Hematopoietic multipotent progenitor cell treated with erythropoietin and hydrocortisone succinate and interleukin-3 and kit ligand, for 4 days (in vitro differentiated cells): Measurements from ENCODE around the gene AMZ1.
"Not testable (repeated sequence)": the region's sequence is repeated elsewhere in the genome, so short reads cannot be mapped to it uniquely, and the experiment has no call there.

ENCODE experiments used
- DNase-seq: peaks from one replicate; pipeline ENCODE4 v3.0.0-alpha.2; 2015

Gene AMZ1

DNA sequence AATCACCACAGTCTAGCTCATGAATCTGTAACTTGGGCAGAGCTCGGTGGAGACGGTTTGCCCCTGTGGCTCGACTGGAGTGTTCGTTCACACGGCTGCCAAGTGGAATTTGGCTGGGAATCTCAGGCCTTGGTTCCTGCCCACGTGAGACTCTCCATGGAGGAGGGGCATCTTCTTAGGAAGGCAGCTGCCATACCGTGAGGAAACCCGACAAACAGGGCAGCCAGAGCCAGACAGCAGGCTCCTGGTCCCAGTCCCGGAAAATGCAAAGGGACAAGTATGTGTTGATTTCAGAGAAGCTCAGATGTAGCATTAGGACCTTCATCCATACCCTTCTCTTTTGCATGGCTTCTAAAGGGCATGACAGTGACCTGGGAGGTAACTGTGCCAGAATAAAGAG is 26.6 kb downstream of the AMZ1 start:
- no peak for DNase-seq

GRCh38 chr7:2715341-2716231 is 27.6 kb downstream of the AMZ1 start:
- peak; percentile 45 for DNase-seq

- no peak for DNase-seq
These were observed 28.5 kb downstream of the AMZ1 start for GRCh38 chr7:2716488-2716887.

DNA sequence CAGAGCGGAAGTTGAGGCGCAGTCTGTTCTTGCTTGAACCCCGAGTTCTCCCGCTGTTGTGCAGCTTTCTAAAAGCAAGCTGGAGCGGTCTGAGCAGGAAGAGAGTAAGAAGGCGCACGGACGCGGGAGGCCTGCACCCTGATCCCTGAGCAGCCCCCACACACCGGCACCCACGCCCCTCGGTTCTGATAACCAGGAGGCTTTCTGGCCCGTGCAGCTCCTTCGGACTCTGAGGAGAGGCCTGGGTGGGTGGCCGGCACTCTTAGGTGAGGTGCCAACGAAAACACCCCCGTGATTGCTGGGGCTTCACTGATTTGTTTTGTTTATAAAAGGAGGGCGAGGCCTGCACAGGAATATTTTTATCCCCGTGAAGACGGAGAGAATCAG is 28.9 kb downstream of the AMZ1 start:
- DNase-seq, result peak; percentile 20

DNA sequence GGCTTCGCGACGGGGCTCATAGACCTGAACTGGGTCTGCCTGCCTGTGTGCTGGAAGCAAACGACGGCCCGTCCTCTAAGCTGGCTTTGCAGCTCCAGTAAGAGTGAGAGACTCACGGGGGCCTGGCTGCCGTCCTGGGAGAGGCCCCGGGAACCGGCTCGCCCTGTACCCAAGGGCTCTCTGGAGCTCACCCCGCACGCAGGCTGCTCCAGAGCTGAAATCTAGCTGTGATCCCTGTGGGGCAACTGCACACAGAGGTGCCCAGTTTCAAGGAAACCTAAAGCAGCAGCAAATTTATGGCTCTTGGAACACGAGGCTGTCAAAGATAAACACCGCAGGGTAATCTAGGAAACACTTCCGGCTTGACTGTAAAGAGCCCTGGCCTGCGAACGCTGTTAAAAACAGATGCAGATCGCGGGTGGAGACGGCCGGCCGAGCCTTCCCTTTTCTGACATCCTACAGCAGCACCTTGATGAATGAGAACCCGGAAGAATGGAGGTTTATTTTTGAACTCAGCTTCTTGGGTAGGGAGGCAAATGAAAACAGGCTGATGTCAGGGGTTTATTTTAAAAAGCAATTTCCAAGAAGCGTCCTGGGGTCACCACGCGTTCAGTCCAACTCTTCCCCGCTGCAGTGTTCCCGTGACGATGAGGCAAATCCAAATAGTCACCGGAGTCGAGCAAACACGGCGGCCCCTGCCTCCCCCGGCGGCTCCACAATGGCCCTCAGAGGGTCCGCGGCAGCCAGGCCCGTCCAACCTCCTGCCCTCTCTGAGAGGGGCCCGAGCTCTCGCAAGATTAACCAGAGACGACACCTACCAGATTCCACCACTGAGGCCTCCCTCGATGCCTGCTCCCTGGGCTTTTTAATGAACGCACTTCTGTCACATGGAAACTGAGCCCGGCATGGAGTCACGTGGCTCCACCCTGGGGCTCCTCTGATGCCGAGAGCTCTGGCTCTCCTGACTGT is 29.6 kb downstream of the AMZ1 start:
- peak; percentile 93 for DNase-seq

DNA sequence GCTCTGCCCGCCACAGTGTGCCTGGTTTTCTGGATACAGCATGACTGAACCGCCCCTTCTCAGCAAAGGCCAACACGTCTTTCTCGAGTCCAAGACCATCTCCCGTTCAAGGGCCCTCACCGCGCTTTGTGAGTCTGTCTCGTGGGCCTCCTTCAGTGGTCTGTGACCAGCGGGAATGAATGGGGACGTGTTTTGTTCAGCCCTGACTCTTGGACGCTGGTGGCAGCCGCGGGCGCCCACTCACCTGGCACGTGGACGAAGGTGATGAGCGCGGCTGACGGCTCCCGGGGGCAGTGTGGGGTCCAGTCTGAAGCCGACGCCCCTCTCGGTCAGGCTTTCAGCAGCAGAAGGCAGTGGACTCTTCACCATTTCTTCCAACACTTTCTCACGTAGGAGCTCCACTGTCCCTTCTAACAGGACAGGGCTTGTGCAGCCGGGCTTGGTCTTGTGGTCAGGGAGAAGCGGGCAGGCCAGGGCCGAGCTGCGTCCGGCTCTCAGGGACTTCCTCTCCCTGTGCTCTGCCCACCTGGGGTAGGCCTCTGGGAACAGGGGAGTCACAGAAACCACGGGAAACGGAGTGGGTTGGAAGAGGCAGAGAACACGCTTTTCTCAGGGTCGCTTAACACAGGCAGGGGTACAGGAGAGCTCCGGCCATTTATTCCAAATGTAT is 30.4 kb downstream of the AMZ1 start:
- DNase-seq, result peak; percentile 26

- peak; percentile 78 for DNase-seq
These were observed 31.0 kb downstream of the AMZ1 start for GRCh38 chr7:2719007-2719406.

DNA sequence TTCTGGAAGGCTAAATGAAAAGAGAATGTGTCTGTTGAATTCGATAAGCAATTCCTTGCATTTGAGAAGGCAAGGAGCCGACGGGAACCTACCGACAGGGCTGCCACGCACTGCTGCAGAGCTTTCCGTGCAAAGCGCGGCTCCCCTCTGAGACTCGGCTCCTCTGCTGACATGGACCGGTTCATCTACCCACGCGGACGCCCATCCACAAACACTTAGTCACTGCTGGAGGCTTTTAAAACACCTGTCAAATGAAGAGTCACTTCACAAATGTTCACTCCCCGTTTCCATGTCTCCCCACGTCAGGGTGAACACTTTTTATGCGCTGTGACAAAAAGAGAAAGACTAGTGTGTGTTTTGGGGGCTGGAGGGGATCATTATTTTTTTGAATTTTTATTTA is 32.0 kb downstream of the AMZ1 start:
- DNase-seq, result no peak

DNA sequence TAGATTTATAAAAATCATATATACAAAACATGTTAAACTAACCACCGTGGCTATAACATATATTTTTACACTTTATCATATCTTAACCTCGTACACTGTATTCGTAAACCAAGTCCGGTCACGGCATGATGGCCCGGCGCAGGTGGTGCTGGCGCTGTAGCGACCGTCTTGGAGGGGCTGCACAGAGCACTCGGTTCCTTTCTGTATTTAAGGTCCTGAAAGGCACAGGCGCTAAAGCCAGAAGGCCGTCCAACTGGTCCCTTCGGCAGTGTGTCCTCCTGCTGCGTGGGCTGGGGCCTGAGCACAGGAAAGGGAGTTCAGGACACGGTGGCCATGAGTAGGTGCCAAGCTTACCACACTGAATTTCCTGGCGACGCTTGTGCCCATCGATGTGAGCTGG is 33.8 kb downstream of the AMZ1 start:
- no peak for DNase-seq

GRCh38 chr7:2722591-2722990 is 34.6 kb downstream of the AMZ1 start:
- DNase-seq, result no peak

- DNase-seq, result no peak
These were observed 35.3 kb downstream of the AMZ1 start for GRCh38 chr7:2723138-2723850.

- DNase-seq, result not testable (repeated sequence)
These were observed 36.0 kb downstream of the AMZ1 start for GRCh38 chr7:2724036-2724435.

DNA sequence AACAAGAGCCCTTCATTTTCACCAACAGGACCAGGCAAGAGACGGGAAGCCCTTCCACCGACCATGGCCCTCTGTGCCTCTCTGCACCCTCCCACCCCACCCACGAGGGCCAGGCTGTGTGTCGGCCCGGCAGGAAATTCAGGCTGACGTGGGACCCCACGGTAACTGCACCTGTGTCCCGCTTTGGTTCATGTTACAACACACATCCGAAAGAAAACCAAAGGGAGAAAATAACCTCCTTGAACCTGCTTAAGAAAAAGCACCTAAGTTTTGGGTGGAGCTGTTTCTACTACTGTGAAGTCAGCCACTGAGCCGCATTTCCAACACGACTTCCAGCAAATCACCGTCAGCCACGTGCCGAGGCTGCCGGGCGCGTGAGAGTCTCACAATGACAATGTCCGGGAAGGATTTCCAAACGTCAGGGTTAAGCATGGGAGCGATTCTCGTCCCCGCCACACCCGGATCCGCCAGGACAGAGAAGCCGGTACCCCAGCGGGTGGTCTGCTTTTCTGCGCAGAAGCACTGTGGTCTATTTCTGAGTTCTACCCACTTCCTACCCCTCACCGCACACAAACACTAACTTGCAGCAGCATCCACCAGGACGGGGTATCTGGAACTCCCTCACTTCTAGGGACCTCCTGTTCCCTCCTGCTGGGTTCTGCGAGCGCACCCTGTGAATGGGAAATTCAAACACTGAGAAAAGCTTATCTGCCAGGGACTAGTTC is 36.6 kb downstream of the AMZ1 start:
- no peak for DNase-seq

GRCh38 chr7:2725178-2726105 is 37.4 kb downstream of the AMZ1 start:
- DNase-seq, result no peak

DNA sequence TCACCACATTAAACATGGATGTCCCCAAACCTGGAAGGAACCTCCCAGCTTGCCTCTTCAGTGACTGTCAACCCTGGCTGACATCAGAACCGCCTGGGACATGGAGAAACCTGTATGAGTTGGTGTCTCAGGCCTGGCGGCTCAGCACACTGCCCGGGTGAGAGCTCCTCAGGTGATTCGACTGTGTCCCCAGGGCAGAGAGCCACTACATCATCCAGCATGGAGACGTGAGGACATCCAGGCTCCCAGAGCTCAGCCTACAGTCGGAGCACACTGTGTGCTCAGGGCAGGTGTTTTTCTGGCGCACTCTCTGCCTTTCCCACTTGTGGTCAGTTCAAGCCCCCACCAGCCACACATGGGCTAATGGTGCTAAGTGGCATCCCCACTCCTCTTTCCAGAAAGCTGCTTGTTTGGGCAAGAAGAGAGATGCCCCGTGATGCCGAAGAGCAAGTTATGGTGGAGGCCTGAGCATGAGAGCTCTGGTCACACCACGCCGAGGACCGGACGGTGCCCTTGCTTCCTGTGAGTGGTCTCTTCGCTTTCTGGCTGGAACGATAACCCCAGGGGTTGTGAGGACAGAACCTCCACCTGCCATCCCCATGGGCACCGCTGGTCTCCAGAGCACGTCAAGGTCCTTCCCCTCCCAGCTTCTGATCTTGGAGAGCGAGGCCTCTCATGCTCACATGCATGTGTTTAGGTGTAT is 38.5 kb downstream of the AMZ1 start:
- no peak for DNase-seq

- not testable (repeated sequence) for DNase-seq
These were observed 39.2 kb downstream of the AMZ1 start for GRCh38 chr7:2727206-2727605.

DNA sequence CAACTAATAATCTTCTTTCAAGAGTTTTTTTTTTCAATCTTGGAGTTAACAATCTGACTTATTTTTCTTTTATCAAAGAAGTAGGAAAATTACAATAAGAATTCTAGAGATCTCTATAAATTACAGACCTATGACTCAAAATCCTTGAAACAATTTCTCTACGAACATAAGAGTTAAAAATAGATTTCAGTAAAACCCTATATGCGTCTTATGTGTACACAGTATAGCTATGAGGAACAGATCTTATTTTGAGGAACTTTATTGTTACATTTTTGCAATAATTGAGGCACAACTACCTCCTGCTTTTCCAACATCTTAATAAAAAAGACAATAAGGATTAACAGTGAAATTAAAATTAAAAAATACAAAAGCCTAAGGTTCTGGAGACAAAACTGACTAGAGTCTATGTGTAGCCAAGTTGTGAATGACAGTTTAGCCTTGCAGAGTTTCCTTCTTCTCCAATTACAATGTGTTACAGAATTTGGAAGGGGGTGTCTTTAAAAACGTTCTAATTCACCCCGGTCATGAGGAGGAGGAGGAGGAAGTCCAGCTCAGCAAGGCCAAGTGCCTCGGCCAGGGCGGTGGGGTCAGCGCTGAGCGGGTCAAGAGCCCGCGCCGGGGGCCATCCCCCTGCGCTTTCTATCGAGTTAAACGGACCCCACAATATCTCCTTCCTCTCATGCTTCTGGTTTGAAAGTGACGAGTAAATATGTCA is 40.5 kb downstream of the AMZ1 start:
- DNase-seq, result no peak

- DNase-seq, result no peak
These were observed 41.3 kb downstream of the AMZ1 start for GRCh38 chr7:2729031-2729892.
